Effector memory CD8-positive, alpha-beta T cell (primary cell): Measurements from ENCODE around the gene RAB3B.
"Not testable (repeated sequence)": the region's sequence is repeated elsewhere in the genome, so short reads cannot be mapped to it uniquely, and the experiment has no call there.

ENCODE experiments used
- ATAC-seq: fragments of 150-1000 bp; cut with Tn5 transposase; replicated peaks from 2 replicates; pipeline ENCODE4 v1.10.0; 2021; ENCODE audit warnings: mild to moderate bottlenecking, moderate library complexity
- DNase-seq, 3 experiments: peaks; one replicate each; pipeline ENCODE4 v3.0.0; 2021
- H3K27ac Mint-ChIP-seq, 2 donors: one replicate each; pipeline ENCODE4 v1.8.0; 2022; ENCODE audit warnings: mild to moderate bottlenecking in 2 of 2, mixed read lengths in 2 of 2, moderate library complexity in 2 of 2
- H3K27me3 Mint-ChIP-seq, 2 donors: one replicate each; pipeline ENCODE4 v1.8.0; 2022; ENCODE audit warnings: mixed read lengths in 2 of 2
- H3K36me3 Mint-ChIP-seq: one replicate; pipeline ENCODE4 v1.8.0; 2022; ENCODE audit warnings: mild to moderate bottlenecking, moderate library complexity, mixed read lengths; ENCODE audit not compliant: insufficient read depth
- H3K4me1 Mint-ChIP-seq, 2 donors: one replicate each; pipeline ENCODE4 v1.8.0; 2022; ENCODE audit warnings: low read depth in 2 of 2, mixed read lengths in 2 of 2
- H3K4me3 Mint-ChIP-seq, 2 donors: one replicate each; pipeline ENCODE4 v1.8.0; 2022; ENCODE audit warnings: mild to moderate bottlenecking in 2 of 2, mixed read lengths in 2 of 2, moderate library complexity in 2 of 2
- H3K9me3 Mint-ChIP-seq, 2 donors: one replicate each; pipeline ENCODE4 v1.8.0; 2022; ENCODE audit warnings: mixed read lengths in 2 of 2

Gene RAB3B

GRCh38 chr1:51976846-51977602, 13.5 kb downstream of the RAB3B start:
- H3K36me3 Mint-ChIP-seq, result no peaks in the 10 kb centered on the region
- no peaks in the 10 kb centered on the region for H3K4me1 Mint-ChIP-seq
- no peaks in the 10 kb centered on the region for H3K27me3 Mint-ChIP-seq
- H3K4me3 Mint-ChIP-seq, result no peak overlapping the region
- ATAC-seq (no peak), DNase-seq (no peak)
- no peak overlapping the region for H3K27ac Mint-ChIP-seq
- H3K9me3 Mint-ChIP-seq, result no peaks in the 10 kb centered on the region

DNA sequence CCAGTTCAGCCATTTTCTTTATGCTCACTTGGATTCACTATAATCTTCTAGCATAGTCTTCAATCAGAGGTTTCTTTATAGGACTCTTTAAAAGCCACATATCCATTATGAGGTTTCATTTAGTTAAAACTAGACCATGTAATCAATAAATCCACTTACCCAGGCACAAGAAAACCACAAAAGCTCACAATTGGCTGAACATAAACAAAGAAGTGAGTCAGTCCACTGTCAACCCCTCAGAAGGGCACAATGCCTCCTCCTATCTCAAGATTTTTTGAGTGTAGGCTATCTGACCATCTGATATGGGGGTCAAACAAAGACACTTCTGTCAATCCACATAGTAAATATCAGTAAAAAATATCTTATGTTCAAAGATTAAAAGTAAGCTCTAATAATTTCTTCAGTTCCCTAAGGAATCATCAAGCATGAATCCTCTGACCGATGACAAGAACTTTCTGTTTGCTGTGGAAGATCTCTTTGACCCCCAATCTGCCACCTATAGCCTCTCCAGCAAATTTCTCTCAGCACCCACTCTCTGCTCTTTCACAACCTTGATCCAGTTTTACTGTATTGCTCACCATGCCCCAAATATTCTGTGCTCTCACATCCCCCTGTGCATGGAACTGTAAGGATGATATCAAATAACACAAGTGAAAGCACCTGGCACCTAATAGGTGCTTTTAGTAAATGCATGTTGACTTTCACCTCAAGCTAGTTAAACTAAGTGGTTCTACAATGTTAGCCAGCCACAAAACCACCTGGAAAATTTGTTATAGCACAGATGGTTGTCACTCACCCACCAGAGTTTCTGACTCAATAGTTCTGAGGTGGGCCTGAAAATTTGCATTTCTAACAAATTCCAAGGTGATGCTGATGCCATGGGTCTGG, 16.7 kb downstream of the RAB3B start:
- Mint-ChIP-seq H3K27me3 (peaks cover 6 to 12% of the 10 kb centered on the region in 2 donors), H3K9me3 (no peaks in the 10 kb centered on the region), H3K27ac (no peak overlapping the region), H3K4me3 (no peak overlapping the region), H3K4me1 (no peaks in the 10 kb centered on the region), H3K36me3 (peaks cover 2% of the 10 kb centered on the region)
- DNase-seq, result no peak
- no peak for ATAC-seq

- Mint-ChIP-seq H3K4me1 (no peaks in the 10 kb centered on the region), H3K27me3 (peaks cover 6 to 12% of the 10 kb centered on the region in 2 donors), H3K4me3 (no peak overlapping the region), H3K36me3 (peaks cover 2% of the 10 kb centered on the region), H3K9me3 (no peaks in the 10 kb centered on the region), H3K27ac (no peak overlapping the region)
- ATAC-seq (no peak), DNase-seq (no peak)
These were observed 21.3 kb downstream of the RAB3B start for GRCh38 chr1:51969038-51969705.

DNA sequence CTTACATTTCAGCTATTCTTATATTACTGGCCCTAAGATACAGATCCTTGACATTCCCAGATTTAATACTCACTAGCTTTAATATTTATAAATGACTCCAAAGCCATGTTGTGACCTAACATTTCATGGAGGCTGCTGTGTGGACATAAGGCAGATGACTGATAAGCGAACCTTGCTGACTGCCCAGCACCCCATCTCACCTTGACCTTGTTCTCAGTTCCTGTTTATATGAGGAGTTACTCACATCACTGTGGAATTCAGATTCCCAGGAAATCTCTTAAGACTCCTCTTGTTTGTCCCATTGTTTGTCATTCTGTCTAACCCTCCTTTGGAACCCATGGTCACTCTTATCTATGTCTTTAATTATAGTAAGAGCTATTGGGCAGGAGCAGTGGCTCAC, 21.9 kb downstream of the RAB3B start:
- H3K27me3 Mint-ChIP-seq, result peaks cover 6 to 12% of the 10 kb centered on the region in 2 donors
- H3K4me3 Mint-ChIP-seq, result no peak overlapping the region
- H3K9me3 Mint-ChIP-seq, result no peaks in the 10 kb centered on the region
- no peak overlapping the region for H3K27ac Mint-ChIP-seq
- ATAC-seq (no peak), DNase-seq (no peak)
- no peaks in the 10 kb centered on the region for H3K4me1 Mint-ChIP-seq
- peaks cover 2% of the 10 kb centered on the region for H3K36me3 Mint-ChIP-seq

GRCh38 chr1:51967213-51967791, 23.2 kb downstream of the RAB3B start:
- not testable (repeated sequence) for H3K4me3 Mint-ChIP-seq, H3K27ac Mint-ChIP-seq, ATAC-seq, DNase-seq, H3K9me3 Mint-ChIP-seq, H3K4me1 Mint-ChIP-seq, H3K36me3 Mint-ChIP-seq
- H3K27me3 Mint-ChIP-seq, result peaks cover 6 to 12% of the 10 kb centered on the region in 2 donors

DNA sequence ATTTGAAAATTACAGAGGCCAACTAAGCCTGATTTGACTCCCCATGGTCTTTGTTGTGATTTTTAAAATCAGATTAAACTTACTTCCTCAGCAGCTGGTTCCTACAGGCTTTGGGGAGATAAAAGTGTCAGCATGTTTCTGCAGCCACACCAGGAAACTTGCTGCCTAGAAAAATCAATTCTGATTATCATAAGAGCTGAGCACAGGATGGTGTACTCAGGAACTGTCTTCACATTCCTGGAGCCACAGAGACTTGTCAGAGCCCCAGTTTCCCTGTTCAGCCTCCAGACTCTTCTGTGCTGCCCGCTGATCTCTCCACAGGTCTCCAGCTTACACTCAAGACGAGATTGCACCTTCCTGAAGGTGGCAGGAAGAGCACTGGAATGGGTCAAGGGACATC, 23.9 kb downstream of the RAB3B start:
- ATAC-seq (no peak), DNase-seq (no peak)
- no peak overlapping the region for H3K27ac Mint-ChIP-seq
- peaks cover 2% of the 10 kb centered on the region for H3K36me3 Mint-ChIP-seq
- H3K9me3 Mint-ChIP-seq, result no peaks in the 10 kb centered on the region
- H3K27me3 Mint-ChIP-seq, result peaks cover 6 to 12% of the 10 kb centered on the region in 2 donors
- H3K4me3 Mint-ChIP-seq, result no peak overlapping the region
- H3K4me1 Mint-ChIP-seq, result no peaks in the 10 kb centered on the region

GRCh38 chr1:51964309-51964696, 26.2 kb downstream of the RAB3B start:
- ATAC-seq (no peak), DNase-seq (no peak)
- Mint-ChIP-seq H3K27me3 (peaks cover 10% of the 10 kb centered on the region in 2 donors), H3K27ac (no peak overlapping the region), H3K4me3 (no peak overlapping the region), H3K4me1 (no peaks in the 10 kb centered on the region), H3K9me3 (no peaks in the 10 kb centered on the region), H3K36me3 (no peaks in the 10 kb centered on the region)

DNA sequence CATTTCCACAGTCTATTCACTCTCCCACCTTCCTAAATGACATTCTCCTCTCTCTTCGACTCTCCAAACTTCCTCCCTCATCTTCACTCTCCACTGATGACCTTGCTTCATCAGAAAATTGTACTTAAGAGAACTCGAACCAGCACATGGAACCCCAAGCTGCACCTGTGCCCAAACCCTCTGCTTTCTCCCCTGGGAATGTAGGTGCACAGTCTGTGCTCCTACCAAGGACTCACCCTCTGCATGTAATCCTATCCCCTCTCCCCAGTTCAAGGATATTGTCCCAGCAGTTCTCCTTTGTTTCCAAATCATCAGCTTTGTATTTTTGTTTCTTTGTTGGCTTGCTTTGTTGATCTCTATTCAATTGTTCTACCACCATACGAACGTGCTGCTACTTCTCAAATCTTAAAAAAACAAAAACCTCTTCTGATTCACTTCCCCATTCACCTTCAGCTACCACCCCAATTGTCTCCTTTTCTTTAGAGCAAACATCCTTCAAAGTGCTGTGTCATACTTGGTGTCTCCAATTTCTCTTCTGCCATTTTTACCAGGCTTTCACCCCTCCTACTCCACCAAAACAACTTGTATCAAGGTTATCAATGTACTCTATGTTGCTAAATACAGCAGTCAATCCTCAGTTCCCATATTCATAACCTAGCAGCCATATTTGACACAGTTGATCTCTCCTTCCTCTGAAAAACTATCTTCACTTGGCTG, 26.8 kb downstream of the RAB3B start:
- Mint-ChIP-seq H3K36me3 (no peaks in the 10 kb centered on the region), H3K4me3 (no peak overlapping the region), H3K27ac (no peak overlapping the region), H3K9me3 (no peaks in the 10 kb centered on the region), H3K4me1 (no peaks in the 10 kb centered on the region), H3K27me3 (peaks cover 13 to 16% of the 10 kb centered on the region in 2 donors)
- no peak for ATAC-seq
- no peak for DNase-seq

- Mint-ChIP-seq H3K9me3 (no peaks in the 10 kb centered on the region), H3K27ac (no peak overlapping the region), H3K27me3 (peaks cover 13 to 16% of the 10 kb centered on the region in 2 donors), H3K36me3 (no peaks in the 10 kb centered on the region), H3K4me3 (no peak overlapping the region), H3K4me1 (no peaks in the 10 kb centered on the region)
- ATAC-seq, result no peak
- DNase-seq, result no peak
These were observed 27.8 kb downstream of the RAB3B start for GRCh38 chr1:51962486-51963356.

DNA sequence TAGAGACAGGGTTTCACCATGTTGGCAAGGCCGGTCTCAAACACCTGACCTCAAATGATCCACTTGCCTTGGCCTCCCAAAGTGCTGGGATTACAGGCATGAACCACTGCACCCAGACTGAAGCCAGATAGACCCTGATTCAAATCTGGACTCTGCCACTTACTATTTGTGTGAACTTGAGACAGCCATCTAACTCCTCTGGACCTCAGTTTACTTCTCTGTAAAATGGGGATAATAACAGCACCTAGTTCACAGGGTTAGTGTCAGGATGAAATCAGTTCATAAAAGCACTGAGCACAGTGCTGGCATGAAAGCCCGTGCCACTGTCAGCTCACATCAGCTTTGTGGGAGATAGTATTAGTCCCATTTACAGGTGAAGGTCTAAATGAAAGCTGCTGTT, 28.5 kb downstream of the RAB3B start:
- Mint-ChIP-seq H3K27me3 (peaks cover 13 to 16% of the 10 kb centered on the region in 2 donors), H3K4me1 (no peaks in the 10 kb centered on the region), H3K4me3 (no peak overlapping the region), H3K9me3 (no peaks in the 10 kb centered on the region), H3K36me3 (no peaks in the 10 kb centered on the region), H3K27ac (no peak overlapping the region)
- ATAC-seq (no peak), DNase-seq (no peak)

DNA sequence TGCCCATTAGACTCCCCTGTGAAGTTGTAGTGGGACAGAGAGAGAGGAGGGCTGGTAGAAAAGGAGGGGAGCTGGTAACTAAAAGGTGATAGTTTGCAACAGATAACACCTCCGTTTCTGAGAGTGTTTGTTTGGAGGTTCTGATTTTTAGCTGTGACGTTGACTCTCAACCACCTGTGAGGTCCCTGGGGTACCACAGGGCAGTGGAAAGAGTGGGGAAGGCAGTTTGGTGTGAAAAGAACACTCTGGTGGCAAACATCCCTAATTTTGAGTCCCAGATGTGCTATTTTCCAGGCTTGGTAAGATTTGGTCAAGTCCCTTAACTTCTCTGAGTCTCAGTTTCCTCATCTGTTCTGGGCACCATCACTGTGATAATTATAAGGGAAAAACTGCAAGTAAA, 29.3 kb downstream of the RAB3B start:
- H3K36me3 Mint-ChIP-seq, result no peaks in the 10 kb centered on the region
- DNase-seq (no peak), ATAC-seq (no peak)
- peaks cover 13 to 16% of the 10 kb centered on the region in 2 donors for H3K27me3 Mint-ChIP-seq
- no peaks in the 10 kb centered on the region for H3K4me1 Mint-ChIP-seq
- H3K9me3 Mint-ChIP-seq, result no peaks in the 10 kb centered on the region
- H3K27ac Mint-ChIP-seq, result no peak overlapping the region
- no peak overlapping the region for H3K4me3 Mint-ChIP-seq

DNA sequence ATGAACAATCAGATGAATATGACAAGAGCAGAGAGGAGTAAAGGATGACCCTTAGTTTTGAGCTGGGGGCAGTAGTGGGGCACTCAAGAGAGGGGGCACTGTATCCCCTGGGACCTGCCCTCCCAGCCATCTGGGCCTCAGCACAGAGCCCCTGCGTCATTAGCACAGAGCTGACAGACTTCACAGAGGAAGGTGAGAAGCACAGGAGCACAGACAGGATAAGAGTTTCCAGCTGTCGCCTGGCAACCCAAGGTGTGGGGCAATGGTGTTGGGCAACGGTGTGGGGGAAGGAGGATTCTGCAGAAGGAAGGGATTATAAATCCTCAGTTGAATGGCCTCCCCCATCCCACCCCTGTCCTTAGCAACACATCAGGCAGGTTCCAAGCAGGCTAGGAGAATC, 30.2 kb downstream of the RAB3B start:
- H3K9me3 Mint-ChIP-seq, result no peaks in the 10 kb centered on the region
- peaks cover 13 to 16% of the 10 kb centered on the region in 2 donors for H3K27me3 Mint-ChIP-seq
- H3K36me3 Mint-ChIP-seq, result no peaks in the 10 kb centered on the region
- DNase-seq, result no peak
- no peak for ATAC-seq
- H3K4me1 Mint-ChIP-seq, result no peaks in the 10 kb centered on the region
- no peak overlapping the region for H3K27ac Mint-ChIP-seq
- H3K4me3 Mint-ChIP-seq, result no peak overlapping the region
